Bronchial epithelial cell (primary cell): ENCODE results near the gene PTH1R. TPM values are rescaled to one million over a fixed set of nuclear protein-coding genes. Genes with fewer than 3 reads are reported as not detected.

ENCODE experiments used
- DNase-seq: peaks from one replicate; pipeline ENCODE4 v3.0.0-alpha.2; 2010; ENCODE audit warnings: low read depth
- FAIRE-seq: peaks from 2 replicates; lab custom pipeline; 2011; peaks lifted over from hg19 to GRCh38; lab: Jason Lieb, UNC
- H3K27me3 ChIP-seq: 2 replicates; pipeline ENCODE4 v1.5.1; 2011; ENCODE audit warnings: low read length; ENCODE audit not compliant: control insufficient read depth, insufficient read depth
- H3K36me3 ChIP-seq: 2 replicates; pipeline ENCODE4 v1.5.1; 2011; ENCODE audit warnings: low read length; ENCODE audit not compliant: control insufficient read depth, insufficient read depth
- H3K4me3 ChIP-seq: 2 replicates; pipeline ENCODE4 v1.5.1; 2011; ENCODE audit warnings: mild to moderate bottlenecking, low read depth, low read length, control low read depth
- CTCF ChIP-seq: IDR thresholded peaks from 2 replicates; pipeline ENCODE4 v1.5.1; 2011; ENCODE audit warnings: mild to moderate bottlenecking, moderate library complexity, low read length, control low read depth, inconsistent platforms; ENCODE audit not compliant: insufficient read depth, severe bottlenecking
- total RNA-seq: library from RNA; depleted of rRNA; stranded (reverse); fragments of >200 nt; gene quantifications from 2 replicates; pipeline ENCODE4 v1.2.1, GENCODE V29; 2014

Gene PTH1R
- total RNA-seq, 1 donor from 2014 or later: not detected

- Histone ChIP-seq H3K4me3 (no peak overlapping the region), H3K27me3 (peaks cover 34% of the 10 kb centered on the region), H3K36me3 (no peaks in the 10 kb centered on the region)
- FAIRE-seq: peak; percentile 75
- no peak for TF ChIP-seq CTCF
- DNase-seq: no peak
Observed at GRCh38 chr3:46884929-46885328, 7.4 kb downstream of the PTH1R start.

DNA sequence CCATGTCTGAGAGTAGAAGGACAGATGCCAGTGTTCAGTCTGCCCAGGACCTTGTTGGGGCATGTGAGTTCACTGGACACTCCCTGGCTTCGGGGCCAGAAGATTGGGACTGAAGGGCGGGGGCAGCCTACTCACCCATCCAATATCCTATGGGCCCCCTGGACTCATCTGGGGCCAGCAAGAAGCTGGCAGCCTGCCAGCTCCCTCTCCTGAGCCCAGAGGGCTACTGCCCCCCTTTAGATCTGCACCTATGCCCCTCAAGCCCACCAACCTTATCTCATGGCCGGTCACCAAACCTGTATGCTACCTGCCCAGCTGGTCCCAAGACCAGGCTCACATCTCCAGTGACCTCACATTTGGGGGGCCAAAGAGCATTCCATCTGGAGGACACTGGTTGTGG, 8.1 kb downstream of the PTH1R start:
- Histone ChIP-seq H3K36me3 (no peaks in the 10 kb centered on the region), H3K4me3 (no peak overlapping the region), H3K27me3 (peaks cover 34% of the 10 kb centered on the region)
- TF ChIP-seq CTCF: no peak
- FAIRE-seq (peak; percentile 47), DNase-seq (no peak)

DNA sequence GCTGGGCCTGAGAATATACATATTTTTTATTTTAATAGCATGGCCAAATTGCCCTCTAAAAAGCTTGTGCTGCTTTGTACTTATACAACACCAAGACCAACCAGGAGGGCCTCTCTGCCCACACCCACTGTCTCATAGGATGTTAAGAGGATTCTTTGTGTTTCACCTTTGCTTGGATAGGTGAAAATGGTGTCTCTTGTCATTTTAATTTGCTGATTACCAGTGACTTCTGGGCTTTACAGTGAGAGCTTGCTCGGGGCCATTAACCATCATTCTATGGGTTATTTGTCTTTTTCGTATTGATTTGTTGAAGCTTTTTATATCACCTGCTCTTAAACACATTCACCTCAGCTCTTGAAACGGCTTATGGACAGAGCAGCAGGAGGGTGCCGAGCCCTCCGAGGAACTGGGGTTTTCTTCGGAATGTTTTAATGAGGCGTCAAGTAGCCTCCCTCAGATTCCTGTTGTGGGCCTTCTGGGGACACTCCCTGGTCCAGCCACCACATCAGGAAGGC, 10.5 kb downstream of the PTH1R start:
- no peak for TF ChIP-seq CTCF
- FAIRE-seq: no peak

DNA sequence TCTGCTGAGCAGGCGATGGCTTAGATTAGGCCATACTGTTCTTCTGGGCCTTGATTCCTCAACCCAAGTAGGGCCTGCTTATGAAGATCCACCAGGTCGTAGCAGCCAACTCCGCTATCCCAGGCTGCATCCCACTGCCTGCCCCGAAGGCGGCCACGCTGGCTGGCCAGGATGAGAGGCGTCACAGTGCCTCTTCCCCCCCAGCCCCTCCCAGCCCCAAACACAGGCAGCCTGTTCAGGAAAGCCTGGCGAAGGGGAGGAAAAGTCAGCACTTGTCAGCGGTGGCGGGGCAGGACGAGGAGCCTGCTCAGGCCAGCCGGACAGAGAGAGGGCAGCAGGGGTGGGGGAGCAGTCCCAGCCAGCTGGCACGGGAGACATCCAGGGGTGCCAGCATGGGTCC, 11.2 kb downstream of the PTH1R start:
- Histone ChIP-seq H3K36me3 (no peaks in the 10 kb centered on the region), H3K27me3 (peaks cover 28% of the 10 kb centered on the region), H3K4me3 (no peak overlapping the region)
- TF ChIP-seq CTCF: no peak
- no peak for DNase-seq
- no peak for FAIRE-seq

More for the DNA sequence above, 10.5 kb downstream of the PTH1R start:
- H3K27me3 ChIP-seq: peaks cover 31% of the 10 kb centered on the region
- no peak overlapping the region for H3K4me3 ChIP-seq
- H3K36me3 ChIP-seq: no peaks in the 10 kb centered on the region
- no peak for DNase-seq

DNA sequence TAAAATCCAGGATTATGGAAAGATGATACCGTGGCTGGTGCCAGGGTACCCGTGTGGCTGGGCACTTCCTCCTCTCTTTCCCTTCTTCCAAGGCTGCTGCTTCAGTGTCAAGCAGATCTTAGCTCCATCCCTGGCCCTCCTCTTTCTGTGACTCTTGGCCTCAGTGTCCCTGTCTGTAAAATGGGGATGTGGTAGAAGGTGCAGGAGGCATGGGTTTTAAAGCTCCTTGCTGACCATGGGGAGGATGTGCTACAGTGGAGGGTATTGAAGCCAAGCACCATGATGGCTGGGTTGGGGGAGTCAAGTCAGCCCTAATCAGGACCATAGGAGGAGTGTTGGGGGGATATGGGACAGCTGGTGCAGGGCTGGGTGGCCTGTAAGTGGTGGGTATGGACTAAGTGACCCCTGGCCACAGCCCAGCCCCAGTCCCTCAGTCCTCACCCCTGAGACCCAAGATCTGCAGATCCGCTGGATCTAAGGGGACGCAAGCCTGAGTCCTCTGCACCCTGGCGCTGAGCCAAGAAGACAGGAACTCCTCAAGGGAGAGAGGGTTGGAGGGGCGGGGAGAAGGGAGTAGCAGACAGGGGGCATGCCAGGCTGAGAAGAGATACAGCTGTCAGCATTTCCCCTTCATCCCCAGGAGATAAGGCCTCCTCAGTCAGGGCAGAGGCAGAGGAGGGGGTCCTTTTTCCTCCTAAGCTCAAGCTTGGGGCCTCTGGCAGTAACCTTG, 12.0 kb downstream of the PTH1R start:
- no peak overlapping the region for H3K4me3 ChIP-seq
- no peak for DNase-seq
- H3K27me3 ChIP-seq: peaks cover 20% of the 10 kb centered on the region
- no peak for TF ChIP-seq CTCF
- no peak for FAIRE-seq
- no peaks in the 10 kb centered on the region for H3K36me3 ChIP-seq
